Karpas-422 (cell line): Measurements from ENCODE around the gene MED13. TPM values are rescaled to one million over a fixed set of nuclear protein-coding genes. Genes with fewer than 3 reads are reported as not detected.

Source experiments
- DNase-seq: peaks from one replicate; pipeline ENCODE4 v3.0.0-alpha.2; 2015
- H2AFZ ChIP-seq: fragments of 200-600 bp; sonication (generic); 2 replicates; pipeline ENCODE4 v1.6.1; 2014; ENCODE audit warnings: antibody characterized with exemption, low read length, mixed read lengths
- H3K27ac ChIP-seq: fragments of 200-600 bp; sonication (generic); 2 replicates; pipeline ENCODE4 v1.5.1; 2014; ENCODE audit warnings: mild to moderate bottlenecking, low read length, moderate library complexity
- H3K27me3 ChIP-seq: fragments of 200-600 bp; sonication (generic); 2 replicates; pipeline ENCODE4 v1.6.1; 2014; ENCODE audit warnings: low read length, mixed read lengths
- H3K36me3 ChIP-seq: fragments of 200-600 bp; sonication (generic); 2 replicates; pipeline ENCODE4 v1.6.1; 2014; ENCODE audit warnings: low read length, mixed read lengths; ENCODE audit not compliant: insufficient read depth
- H3K4me1 ChIP-seq: fragments of 200-600 bp; sonication (generic); 2 replicates; pipeline ENCODE4 v1.6.1; 2014; ENCODE audit warnings: mild to moderate bottlenecking, low read length, mixed read lengths
- H3K4me2 ChIP-seq: fragments of 200-600 bp; sonication (generic); 2 replicates; pipeline ENCODE4 v1.6.1; 2014; ENCODE audit warnings: low read length, low read depth, mild to moderate bottlenecking; ENCODE audit not compliant: poor library complexity, severe bottlenecking
- H3K4me3 ChIP-seq: fragments of 200-600 bp; sonication (generic); 2 replicates; pipeline ENCODE4 v1.5.1; 2014; ENCODE audit warnings: mild to moderate bottlenecking, antibody characterized with exemption, low read length, mixed read lengths
- H3K79me2 ChIP-seq: fragments of 200-600 bp; sonication (generic); 2 replicates; pipeline ENCODE4 v1.6.1; 2014; ENCODE audit warnings: mild to moderate bottlenecking, low read length, mixed read lengths
- H3K9ac ChIP-seq: fragments of 200-600 bp; sonication (generic); 2 replicates; pipeline ENCODE4 v1.6.0; 2014; ENCODE audit warnings: low read length
- H3K9me2 ChIP-seq: fragments of 200-600 bp; sonication (generic), shearing (Covaris generic); replicated peaks from 2 replicates; pipeline ENCODE4 v1.6.0; 2014; ENCODE audit warnings: mild to moderate bottlenecking, low read length, moderate library complexity; ENCODE audit not compliant: insufficient read depth
- H3K9me3 ChIP-seq: fragments of 300-700, 200-600 bp; sonication (generic); 2 replicates; pipeline ENCODE4 v1.6.1; 2014; ENCODE audit warnings: low read length, mixed read lengths
- H4K20me1 ChIP-seq: fragments of 200-600 bp; sonication (generic); 2 replicates; pipeline ENCODE4 v1.6.1; 2014; ENCODE audit warnings: mild to moderate bottlenecking, antibody characterized with exemption, low read length, low read depth; ENCODE audit not compliant: insufficient read depth
- total RNA-seq: library from RNA; depleted of rRNA; stranded (reverse); fragments of >200 nt; shearing (Covaris generic); gene quantifications from 2 replicates; pipeline ENCODE4 v1.2.3, GENCODE V29; 2014; ENCODE audit warnings: low replicate concordance

The MED13 gene
- total RNA-seq, 1 experiment from 2014 or later = 90.3 TPM

DNA sequence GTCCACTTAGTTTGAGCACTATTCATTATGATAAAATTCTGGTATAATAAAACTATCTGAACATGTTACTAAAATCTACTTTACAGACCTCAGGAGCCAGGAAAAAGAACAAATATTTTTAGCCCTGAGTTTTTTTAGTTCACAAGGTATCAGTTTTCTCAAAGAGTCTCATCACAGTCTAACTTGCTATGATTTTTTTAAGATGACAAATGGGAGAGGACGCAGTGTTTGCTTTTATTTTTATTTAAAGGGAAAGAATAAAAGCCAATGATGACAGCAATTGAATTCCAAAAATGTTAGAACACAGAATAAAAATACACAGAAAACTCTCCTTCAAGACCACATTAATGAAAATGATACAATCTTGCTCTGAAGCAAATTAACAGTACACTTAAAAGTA is 7.4 kb downstream of the MED13 start:
- Histone ChIP-seq H3K9ac (no peak overlapping the region), H3K79me2 (peaks cover 100% of the 10 kb centered on the region), H3K36me3 (peaks cover 49% of the 10 kb centered on the region), H3K9me3 (no peaks in the 10 kb centered on the region), H3K9me2 (no peaks in the 10 kb centered on the region), H3K27ac (no peak overlapping the region), H3K4me3 (no peak overlapping the region), H3K27me3 (no peaks in the 10 kb centered on the region), H2AFZ (no peak overlapping the region), H3K4me1 (peaks cover 19% of the 10 kb centered on the region), H4K20me1 (peaks cover 12% of the 10 kb centered on the region; the same call in 1 of the 2 replicates), H3K4me2 (no peak overlapping the region)
- no peak for DNase-seq

DNA sequence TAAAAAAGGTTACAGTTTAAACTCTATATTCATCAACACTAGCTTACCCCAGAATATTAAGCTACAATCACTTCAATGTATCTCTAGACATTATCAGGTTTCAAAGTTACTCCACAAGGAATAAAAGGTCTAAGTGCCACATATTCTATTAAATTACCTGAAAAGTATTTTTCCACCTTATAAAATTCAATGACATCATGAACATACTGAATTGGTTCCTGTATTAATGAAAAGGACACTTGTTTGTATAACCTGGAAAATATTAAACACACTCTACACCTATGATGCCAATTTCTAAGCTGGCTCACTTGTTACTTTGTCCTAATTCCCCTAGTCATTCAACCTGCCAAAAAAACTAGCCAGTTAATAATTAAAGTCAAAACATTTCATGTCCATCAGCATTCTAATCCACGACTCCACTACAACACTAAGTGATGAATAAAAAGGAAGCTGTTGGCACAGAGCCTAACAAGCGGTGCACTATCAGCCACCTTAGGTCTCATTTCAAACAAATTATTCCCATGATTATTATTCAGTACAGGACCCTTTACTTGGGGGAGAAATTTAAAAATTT is 12.2 kb downstream of the MED13 start:
- no peak overlapping the region for H2AFZ ChIP-seq
- H3K4me2 ChIP-seq = no peak overlapping the region
- peaks cover 96% of the 10 kb centered on the region for H3K79me2 ChIP-seq
- H4K20me1 ChIP-seq = peaks cover 7% of the 10 kb centered on the region; the same call in 1 of the 2 replicates
- no peaks in the 10 kb centered on the region for H3K9me3 ChIP-seq
- H3K9me2 ChIP-seq = no peaks in the 10 kb centered on the region
- H3K4me1 ChIP-seq = no peaks in the 10 kb centered on the region
- no peak overlapping the region for H3K9ac ChIP-seq
- H3K27ac ChIP-seq = no peak overlapping the region
- DNase-seq = no peak
- H3K4me3 ChIP-seq = no peak overlapping the region
- peaks cover 52% of the 10 kb centered on the region; the same call in 1 of the 2 replicates for H3K36me3 ChIP-seq
- no peaks in the 10 kb centered on the region for H3K27me3 ChIP-seq

DNA sequence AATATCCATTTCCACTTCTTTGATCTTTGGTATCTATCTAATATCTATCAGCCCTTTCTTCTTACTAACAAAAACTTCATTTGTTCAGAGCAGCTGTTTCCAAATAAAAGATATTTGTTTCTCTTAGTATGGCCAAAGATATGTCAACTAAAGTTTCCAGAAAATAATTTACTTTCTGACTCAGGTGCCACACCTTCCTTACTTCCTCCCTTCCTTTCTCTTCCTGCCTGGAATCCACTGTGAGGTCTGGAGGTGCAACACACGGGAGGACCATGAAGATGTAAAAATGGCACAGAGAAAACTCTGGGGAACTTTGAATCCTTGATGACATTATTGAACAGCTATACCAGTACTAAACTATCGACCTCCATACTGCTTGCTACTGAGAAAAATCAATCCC is 14.0 kb downstream of the MED13 start:
- Histone ChIP-seq H2AFZ (no peak overlapping the region), H3K9me3 (no peaks in the 10 kb centered on the region), H3K79me2 (peaks cover 95% of the 10 kb centered on the region), H3K9me2 (no peaks in the 10 kb centered on the region), H3K27me3 (no peaks in the 10 kb centered on the region), H3K27ac (no peak overlapping the region), H3K4me1 (no peaks in the 10 kb centered on the region), H3K4me3 (no peak overlapping the region), H4K20me1 (0 out of 2 replicates have a peak, but pooled peaks cover 7% of the 10 kb centered on the region), H3K4me2 (no peak overlapping the region), H3K36me3 (peaks cover 41% of the 10 kb centered on the region; the same call in 1 of the 2 replicates), H3K9ac (no peak overlapping the region)
- no peak for DNase-seq

DNA sequence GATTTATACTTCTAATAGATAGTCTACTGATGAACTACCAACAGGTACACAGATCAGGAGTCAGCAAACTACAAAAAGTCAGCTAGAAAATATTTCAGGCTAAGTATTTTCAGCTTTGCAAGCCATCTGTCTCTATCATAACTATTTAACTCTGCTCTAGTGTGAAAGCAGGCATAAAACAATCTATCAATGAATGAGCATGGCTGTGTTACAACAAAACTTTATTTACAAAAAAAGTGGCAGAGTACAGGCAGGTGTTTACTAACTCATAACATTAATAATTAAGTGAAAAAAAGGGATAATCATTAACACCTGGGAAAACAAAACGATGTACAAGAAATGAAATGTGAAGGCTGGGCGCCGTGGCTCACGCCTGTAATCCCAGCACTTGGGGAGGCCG is 15.8 kb downstream of the MED13 start:
- Histone ChIP-seq H4K20me1 (0 out of 2 replicates have a peak, but pooled peaks cover 11% of the 10 kb centered on the region), H3K27ac (no peak overlapping the region), H3K4me3 (no peak overlapping the region), H3K9me2 (no peaks in the 10 kb centered on the region), H3K4me2 (no peak overlapping the region), H3K27me3 (no peaks in the 10 kb centered on the region), H3K36me3 (peaks cover 48% of the 10 kb centered on the region; the same call in 1 of the 2 replicates), H3K79me2 (peaks cover 95% of the 10 kb centered on the region), H3K9ac (no peak overlapping the region), H3K9me3 (no peaks in the 10 kb centered on the region), H2AFZ (no peak overlapping the region), H3K4me1 (no peaks in the 10 kb centered on the region)
- no peak for DNase-seq

DNA sequence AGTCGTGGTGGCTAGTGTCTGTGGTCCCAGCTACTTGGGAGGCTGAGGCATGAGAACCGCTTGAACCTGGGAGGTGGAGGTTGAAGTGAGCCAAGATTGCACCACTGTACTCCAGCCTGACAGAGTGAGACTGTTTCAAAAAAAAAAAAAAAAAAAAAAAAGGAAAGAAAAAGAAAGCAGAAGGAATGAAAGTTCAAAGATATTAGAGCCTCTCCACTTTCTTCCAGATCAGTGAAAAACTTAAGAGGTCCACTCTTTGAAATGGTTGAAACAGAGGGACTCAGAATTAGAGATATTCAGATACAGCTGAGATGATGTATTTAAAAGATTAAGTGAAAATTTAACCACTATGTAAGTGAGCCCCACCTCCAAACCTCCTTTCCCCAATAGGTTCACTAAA is 16.8 kb downstream of the MED13 start:
- Histone ChIP-seq H4K20me1 (0 out of 2 replicates have a peak, but pooled peaks cover 11% of the 10 kb centered on the region), H3K27me3 (no peaks in the 10 kb centered on the region), H3K36me3 (peaks cover 56% of the 10 kb centered on the region; the same call in 1 of the 2 replicates), H3K79me2 (peaks cover 95% of the 10 kb centered on the region), H3K4me2 (no peak overlapping the region), H3K4me1 (no peaks in the 10 kb centered on the region), H3K9me3 (no peaks in the 10 kb centered on the region), H2AFZ (no peak overlapping the region), H3K27ac (no peak overlapping the region), H3K9ac (no peak overlapping the region), H3K9me2 (no peaks in the 10 kb centered on the region), H3K4me3 (no peak overlapping the region)
- DNase-seq = no peak

DNA sequence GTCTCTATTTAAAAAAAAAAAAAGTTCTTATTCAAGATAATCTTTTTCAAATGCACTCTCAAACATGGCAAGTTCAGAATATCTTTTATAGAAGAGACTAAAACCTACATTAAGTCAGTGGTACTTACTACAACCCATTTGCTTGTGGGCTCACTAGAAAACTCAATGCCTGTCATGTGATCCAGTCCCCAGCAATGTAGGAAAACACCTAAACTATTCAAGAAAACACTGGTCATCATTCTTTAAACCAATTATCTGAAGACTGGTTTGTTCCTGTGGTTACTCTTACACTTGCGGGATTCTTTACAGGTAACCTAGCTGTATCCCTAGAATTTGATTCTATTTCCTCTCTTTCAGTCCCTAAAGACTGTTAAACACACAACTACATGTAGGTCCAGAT is 19.6 kb downstream of the MED13 start:
- H3K4me1 ChIP-seq = no peaks in the 10 kb centered on the region
- no peak for DNase-seq
- peaks cover 95% of the 10 kb centered on the region for H3K79me2 ChIP-seq
- no peak overlapping the region for H3K4me3 ChIP-seq
- no peak overlapping the region for H3K27ac ChIP-seq
- no peaks in the 10 kb centered on the region for H3K9me2 ChIP-seq
- no peak overlapping the region for H2AFZ ChIP-seq
- H3K9me3 ChIP-seq = no peaks in the 10 kb centered on the region
- peaks cover 14% of the 10 kb centered on the region; the same call in 1 of the 2 replicates for H4K20me1 ChIP-seq
- H3K36me3 ChIP-seq = peaks cover 59% of the 10 kb centered on the region; the same call in 1 of the 2 replicates
- H3K9ac ChIP-seq = no peak overlapping the region
- H3K4me2 ChIP-seq = no peak overlapping the region
- H3K27me3 ChIP-seq = no peaks in the 10 kb centered on the region

DNA sequence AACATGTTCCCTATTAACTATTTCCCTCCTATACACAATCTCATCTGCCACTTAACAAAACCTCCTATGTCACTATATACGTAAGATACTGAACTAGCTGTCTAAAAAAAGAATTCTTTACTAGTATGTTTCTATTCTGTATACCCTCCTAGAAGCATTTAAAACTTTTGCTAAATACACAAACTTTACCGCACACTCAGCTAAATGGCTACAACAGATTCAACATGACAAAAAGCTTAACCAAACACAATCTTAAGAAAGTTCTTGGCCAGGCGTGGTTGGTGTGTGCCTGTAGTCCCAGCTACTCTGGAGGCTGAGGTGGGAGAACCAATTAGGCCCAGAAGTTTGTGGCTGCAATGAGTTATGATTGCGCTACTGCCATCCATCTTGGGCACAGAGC is 20.0 kb downstream of the MED13 start:
- Histone ChIP-seq H3K9me3 (no peaks in the 10 kb centered on the region), H3K36me3 (peaks cover 63% of the 10 kb centered on the region; the same call in 1 of the 2 replicates), H3K27me3 (no peaks in the 10 kb centered on the region), H3K4me2 (no peak overlapping the region), H3K9me2 (no peaks in the 10 kb centered on the region), H3K79me2 (peaks cover 95% of the 10 kb centered on the region), H3K27ac (no peak overlapping the region), H3K4me1 (no peaks in the 10 kb centered on the region), H2AFZ (no peak overlapping the region), H4K20me1 (peaks cover 14% of the 10 kb centered on the region; the same call in 1 of the 2 replicates), H3K9ac (no peak overlapping the region), H3K4me3 (no peak overlapping the region)
- DNase-seq = no peak

DNA sequence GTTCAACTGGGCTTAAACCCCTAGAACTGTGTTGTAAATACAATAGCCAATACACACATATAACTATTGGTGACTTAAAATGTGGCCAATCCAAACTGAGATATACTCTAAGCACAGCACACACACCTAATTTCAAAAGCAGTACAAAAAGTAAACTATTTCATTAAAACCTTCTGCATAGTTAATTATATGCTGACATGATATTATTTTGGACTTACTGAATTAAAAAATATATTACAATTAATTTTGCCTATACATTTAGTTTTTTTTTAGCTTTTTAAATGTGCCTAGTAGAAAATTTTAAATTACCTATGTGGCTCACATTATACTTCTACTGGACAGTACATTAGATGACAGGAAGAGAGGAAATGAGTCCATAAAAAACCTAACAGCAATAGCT is 21.5 kb downstream of the MED13 start:
- no peak overlapping the region for H3K9ac ChIP-seq
- H2AFZ ChIP-seq = no peak overlapping the region
- H3K27me3 ChIP-seq = no peaks in the 10 kb centered on the region
- no peaks in the 10 kb centered on the region for H3K9me2 ChIP-seq
- no peak for DNase-seq
- no peak overlapping the region for H3K4me2 ChIP-seq
- no peak overlapping the region for H3K27ac ChIP-seq
- H3K79me2 ChIP-seq = peaks cover 98% of the 10 kb centered on the region
- no peaks in the 10 kb centered on the region for H3K9me3 ChIP-seq
- H3K36me3 ChIP-seq = peaks cover 65% of the 10 kb centered on the region; the same call in 1 of the 2 replicates
- H4K20me1 ChIP-seq = peaks cover 9% of the 10 kb centered on the region; the same call in 1 of the 2 replicates
- no peaks in the 10 kb centered on the region for H3K4me1 ChIP-seq
- no peak overlapping the region for H3K4me3 ChIP-seq
